22Rv1 (cell line): ENCODE measurements around the gene PTGDR2.

ENCODE experiments used
- H3K27ac ChIP-seq: fragments of 450-650 bp; 2 replicates; pipeline ENCODE4 v1.5.1; 2017
- ZFX ChIP-seq: fragments of 450-650 bp; IDR thresholded peaks from 2 replicates; pipeline ENCODE4 v1.6.1; 2017; ENCODE audit warnings: antibody characterized with exemption, borderline replicate concordance
- TF ChIP-seq, protein P1 (sequence below): fragments of 450-650 bp; IDR thresholded peaks from 2 replicates; pipeline ENCODE4 v1.5.1; 2017; ENCODE audit warnings: mild to moderate bottlenecking

Gene PTGDR2

DNA sequence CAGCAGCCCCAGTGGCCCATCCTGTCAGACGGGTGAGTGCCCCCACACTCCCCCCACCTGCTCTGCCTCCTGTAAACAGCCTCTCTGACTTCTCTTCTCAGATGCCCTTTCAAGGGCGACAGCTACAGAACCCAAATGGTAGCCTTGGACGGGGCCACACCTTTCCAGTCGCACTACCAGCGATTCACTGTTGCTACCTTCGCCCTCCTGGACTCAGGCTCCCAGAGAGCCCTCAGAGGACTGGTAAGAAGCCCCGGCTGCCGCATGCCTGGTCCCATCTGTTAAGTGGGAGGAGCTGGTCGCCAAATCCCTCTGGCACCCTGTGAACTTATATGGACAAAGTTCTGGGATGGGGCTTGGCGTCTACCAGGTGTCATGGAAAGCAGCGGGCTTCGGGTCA is 17.8 kb upstream of the PTGDR2 start:
- H3K27ac ChIP-seq = no peak overlapping the region
- TF ChIP-seq, protein P1, sequence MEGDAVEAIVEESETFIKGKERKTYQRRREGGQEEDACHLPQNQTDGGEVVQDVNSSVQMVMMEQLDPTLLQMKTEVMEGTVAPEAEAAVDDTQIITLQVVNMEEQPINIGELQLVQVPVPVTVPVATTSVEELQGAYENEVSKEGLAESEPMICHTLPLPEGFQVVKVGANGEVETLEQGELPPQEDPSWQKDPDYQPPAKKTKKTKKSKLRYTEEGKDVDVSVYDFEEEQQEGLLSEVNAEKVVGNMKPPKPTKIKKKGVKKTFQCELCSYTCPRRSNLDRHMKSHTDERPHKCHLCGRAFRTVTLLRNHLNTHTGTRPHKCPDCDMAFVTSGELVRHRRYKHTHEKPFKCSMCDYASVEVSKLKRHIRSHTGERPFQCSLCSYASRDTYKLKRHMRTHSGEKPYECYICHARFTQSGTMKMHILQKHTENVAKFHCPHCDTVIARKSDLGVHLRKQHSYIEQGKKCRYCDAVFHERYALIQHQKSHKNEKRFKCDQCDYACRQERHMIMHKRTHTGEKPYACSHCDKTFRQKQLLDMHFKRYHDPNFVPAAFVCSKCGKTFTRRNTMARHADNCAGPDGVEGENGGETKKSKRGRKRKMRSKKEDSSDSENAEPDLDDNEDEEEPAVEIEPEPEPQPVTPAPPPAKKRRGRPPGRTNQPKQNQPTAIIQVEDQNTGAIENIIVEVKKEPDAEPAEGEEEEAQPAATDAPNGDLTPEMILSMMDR = no peak
- no peak for TF ChIP-seq ZFX

DNA sequence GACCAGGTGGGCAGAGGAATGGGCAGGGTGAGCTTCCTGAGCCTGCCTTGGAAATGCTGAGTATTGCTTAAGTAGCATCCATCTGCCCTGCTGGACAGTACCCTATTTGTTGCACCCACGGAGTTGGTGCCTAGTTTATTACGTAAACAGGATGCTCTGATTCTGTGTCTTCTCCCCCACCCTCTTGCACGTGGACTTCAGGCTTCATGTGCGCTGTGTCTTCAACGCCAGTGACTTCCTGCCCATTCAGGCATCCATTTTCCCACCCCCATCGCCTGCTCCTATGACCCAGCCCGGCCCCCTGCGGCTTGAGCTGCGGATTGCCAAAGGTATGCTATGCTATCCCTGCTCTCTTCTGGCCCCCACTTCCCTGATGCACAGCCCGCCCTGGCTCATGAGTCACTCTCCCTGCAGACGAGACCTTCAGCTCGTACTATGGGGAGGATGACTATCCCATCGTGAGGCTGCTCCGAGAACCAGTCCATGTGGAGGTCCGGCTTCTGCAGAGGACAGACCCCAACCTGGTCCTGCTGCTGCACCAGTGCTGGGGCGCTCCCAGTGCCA is 17.3 kb upstream of the PTGDR2 start:
- TF ChIP-seq, protein P1 = no peak
- TF ChIP-seq ZFX = no peak
- no peak overlapping the region for H3K27ac ChIP-seq

DNA sequence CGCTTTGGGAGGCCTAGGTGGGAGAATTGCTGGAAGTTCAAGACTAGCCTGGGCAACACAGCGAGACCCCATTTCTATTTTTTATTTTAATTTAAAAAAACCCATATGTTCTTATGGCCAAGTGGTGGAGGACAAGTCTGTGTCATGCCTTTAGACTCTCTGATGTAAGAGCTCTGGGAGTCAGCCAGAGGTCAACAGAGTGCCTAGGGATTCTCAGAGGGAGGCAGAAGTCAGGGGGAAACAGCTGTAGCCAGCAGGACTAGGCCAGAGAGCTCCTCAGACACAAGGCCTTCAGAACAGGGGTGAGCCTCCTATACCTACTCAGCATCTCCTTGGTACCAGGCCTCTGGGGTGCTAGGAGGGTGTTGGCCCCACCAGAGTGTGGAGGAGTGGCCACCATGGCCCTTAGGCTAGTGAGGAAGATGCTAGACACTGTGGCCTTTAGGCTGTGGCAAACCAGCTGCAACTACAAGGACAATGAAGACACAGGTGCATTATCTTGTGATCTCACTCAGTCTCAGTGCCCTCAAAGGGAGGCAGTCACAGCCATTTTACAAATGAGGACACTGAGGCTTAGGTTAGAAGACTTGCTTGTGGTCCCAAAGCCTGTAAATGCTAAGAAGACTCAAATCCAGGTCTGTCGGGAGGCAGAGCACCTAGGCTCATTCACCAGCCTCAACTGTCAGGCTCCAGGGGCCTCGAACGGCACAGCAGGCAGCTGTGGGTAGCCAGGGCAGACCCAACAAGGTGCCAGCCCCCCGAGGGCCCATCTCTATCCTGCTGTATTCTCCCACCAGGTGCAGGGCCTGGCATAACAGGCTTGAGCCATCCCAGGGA is 16.6 kb upstream of the PTGDR2 start:
- no peak for TF ChIP-seq ZFX
- TF ChIP-seq, protein P1 = no peak
- H3K27ac ChIP-seq = no peak overlapping the region

DNA sequence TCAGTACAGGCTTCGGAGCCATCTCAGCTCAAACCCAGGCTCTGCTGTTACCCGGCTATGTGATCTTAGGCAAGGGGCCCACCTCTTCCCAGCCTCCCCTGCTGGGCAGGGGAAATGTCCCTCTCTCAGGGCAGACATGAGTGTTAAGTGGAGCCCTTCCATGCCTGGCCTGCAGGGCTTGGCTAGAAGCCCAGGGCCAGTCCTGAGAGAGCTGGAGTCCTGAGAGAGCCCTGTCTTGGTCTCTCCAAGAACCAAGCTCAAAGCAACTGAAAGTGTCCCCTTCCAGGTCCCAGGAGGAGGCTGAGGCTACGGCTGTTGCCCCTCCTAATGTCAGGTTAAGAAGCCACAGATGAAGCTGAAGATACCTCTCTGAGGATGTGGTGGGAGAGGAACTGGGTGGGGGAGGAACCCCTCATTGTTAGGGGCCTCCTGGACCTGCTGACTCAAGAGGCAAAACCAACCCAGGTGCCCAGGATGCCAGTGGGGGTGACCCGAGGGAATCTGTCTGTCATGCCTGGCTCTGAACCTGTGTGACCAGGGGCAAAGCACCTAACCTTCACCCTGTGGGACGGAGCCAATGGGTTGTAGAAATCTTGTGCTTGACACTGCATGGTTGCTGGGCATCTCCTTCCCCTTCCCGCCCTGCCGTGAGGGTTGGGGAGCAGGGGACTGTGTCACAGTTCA is 15.8 kb upstream of the PTGDR2 start:
- TF ChIP-seq, protein P1 = no peak
- no peak for TF ChIP-seq ZFX
- H3K27ac ChIP-seq = no peak overlapping the region

DNA sequence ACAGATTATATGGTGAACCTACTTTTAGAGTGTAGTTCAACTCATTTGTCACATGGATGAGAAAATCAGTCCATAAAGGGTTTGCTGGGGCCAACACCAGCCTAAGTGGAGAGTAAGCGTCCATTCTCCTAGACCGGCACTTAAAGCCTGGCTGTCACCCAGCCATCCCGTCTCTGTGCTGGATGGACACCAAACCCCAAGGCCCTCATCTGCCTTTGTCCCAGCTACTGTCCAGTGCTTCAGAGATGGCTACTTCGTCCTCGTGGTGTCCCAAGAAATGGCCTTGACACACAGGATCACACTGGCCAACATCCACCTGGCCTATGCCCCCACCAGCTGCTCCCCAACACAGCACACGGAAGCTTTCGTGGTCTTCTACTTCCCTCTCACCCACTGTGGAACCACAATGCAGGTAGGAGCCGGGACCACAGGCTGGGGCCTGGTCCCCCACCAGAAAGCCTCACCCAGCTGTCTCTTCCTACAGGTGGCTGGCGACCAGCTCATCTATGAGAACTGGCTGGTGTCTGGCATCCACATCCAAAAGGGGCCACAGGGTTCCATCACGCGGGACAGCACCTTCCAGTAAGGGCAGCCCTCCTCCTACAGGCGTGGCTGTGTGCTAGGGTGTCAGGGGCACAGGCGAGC is 15.1 kb upstream of the PTGDR2 start:
- TF ChIP-seq ZFX = no peak
- TF ChIP-seq, protein P1 = no peak
- no peak overlapping the region for H3K27ac ChIP-seq

DNA sequence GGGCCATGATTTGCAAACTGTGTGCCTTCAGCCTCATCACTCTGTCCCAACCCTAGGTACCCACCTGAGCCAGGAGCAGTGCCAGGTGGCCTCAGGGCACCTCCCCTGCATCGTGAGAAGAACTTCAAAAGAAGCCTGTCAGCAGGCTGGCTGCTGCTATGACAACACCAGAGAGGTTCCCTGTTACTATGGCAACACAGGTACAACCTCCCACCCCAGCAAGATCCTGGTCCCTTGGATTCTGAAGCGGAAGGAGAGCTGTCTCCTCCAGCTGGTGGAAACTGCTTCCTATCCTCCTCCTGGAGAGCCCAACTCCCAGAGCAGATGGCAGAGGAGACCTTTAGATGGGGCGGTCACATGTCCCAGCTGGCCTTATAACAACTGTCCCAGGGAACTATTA is 14.5 kb upstream of the PTGDR2 start:
- H3K27ac ChIP-seq = no peak overlapping the region
- TF ChIP-seq ZFX = no peak
- TF ChIP-seq, protein P1 = no peak
